PC-9 (cell line): ENCODE results near the gene PRKAG2.

Source experiments
- EZH2 ChIP-seq: fragments of 200-600 bp; sonication (generic); IDR thresholded peaks from 2 replicates; pipeline ENCODE4 v1.8.0; 2017; ENCODE audit warnings: antibody characterized with exemption, low read depth
- TF ChIP-seq, protein P1 (sequence below): fragments of 200-600 bp; sonication (generic); conservative IDR thresholded peaks from 2 replicates; pipeline ENCODE4 v1.6.1; 2017; ENCODE audit warnings: mixed run types, antibody characterized with exemption, mild to moderate bottlenecking, moderate library complexity

- TF ChIP-seq, protein P1, sequence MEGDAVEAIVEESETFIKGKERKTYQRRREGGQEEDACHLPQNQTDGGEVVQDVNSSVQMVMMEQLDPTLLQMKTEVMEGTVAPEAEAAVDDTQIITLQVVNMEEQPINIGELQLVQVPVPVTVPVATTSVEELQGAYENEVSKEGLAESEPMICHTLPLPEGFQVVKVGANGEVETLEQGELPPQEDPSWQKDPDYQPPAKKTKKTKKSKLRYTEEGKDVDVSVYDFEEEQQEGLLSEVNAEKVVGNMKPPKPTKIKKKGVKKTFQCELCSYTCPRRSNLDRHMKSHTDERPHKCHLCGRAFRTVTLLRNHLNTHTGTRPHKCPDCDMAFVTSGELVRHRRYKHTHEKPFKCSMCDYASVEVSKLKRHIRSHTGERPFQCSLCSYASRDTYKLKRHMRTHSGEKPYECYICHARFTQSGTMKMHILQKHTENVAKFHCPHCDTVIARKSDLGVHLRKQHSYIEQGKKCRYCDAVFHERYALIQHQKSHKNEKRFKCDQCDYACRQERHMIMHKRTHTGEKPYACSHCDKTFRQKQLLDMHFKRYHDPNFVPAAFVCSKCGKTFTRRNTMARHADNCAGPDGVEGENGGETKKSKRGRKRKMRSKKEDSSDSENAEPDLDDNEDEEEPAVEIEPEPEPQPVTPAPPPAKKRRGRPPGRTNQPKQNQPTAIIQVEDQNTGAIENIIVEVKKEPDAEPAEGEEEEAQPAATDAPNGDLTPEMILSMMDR: no peak
- no peak for TF ChIP-seq EZH2
These were observed 215.3 kb downstream of the PRKAG2 start for GRCh38 chr7:151661587-151661986.
